Natural killer cell (primary cell): ENCODE data around the gene C1orf52. TPM values are rescaled to one million over a fixed set of nuclear protein-coding genes. Genes with fewer than 3 reads are reported as not detected.

Experiments used
- ATAC-seq, 3 donors: fragments of 150-1000 bp in 2 of 3; fragments of 200-7000 bp in 1 of 3; cut with Tn5 transposase; 1 replicate in 1 of 3; 2 replicates in 2 of 3; pipeline ENCODE4 v1.10.0; 2021; ENCODE audit warnings: mild to moderate bottlenecking in 2 of 3, moderate library complexity in 2 of 3
- DNase-seq, 2 donors: peaks; one replicate each; pipeline versions ENCODE4 v3.0.0 to v3.0.0-alpha.2; 2013 to 2021; ENCODE audit warnings: mixed read lengths in 1 of 2
- H3K27ac ChIP-seq: one replicate; pipeline ENCODE4 v1.5.1; 2013; ENCODE audit warnings: mild to moderate bottlenecking, low read length
- H3K27me3 ChIP-seq: one replicate; pipeline ENCODE4 v1.6.1; 2013; ENCODE audit warnings: low read length; ENCODE audit not compliant: control insufficient read depth, insufficient read depth
- H3K36me3 ChIP-seq: one replicate; pipeline ENCODE4 v1.6.1; 2013; ENCODE audit warnings: low read length; ENCODE audit not compliant: control insufficient read depth, insufficient read depth
- H3K4me1 ChIP-seq: one replicate; pipeline ENCODE4 v1.6.1; 2013; ENCODE audit warnings: low read length; ENCODE audit not compliant: control insufficient read depth, insufficient read depth
- H3K4me3 ChIP-seq: one replicate; pipeline ENCODE4 v1.5.1; 2013; ENCODE audit warnings: low read length
- H3K9me3 ChIP-seq: one replicate; pipeline ENCODE4 v1.6.1; 2013; ENCODE audit warnings: low read length; ENCODE audit not compliant: control insufficient read depth, insufficient read depth
- H3K27ac Mint-ChIP-seq, 2 donors: one replicate each; pipeline ENCODE4 v1.8.0; 2022; ENCODE audit warnings: mild to moderate bottlenecking in 2 of 2, mixed read lengths in 2 of 2, moderate library complexity in 1 of 2
- H3K27me3 Mint-ChIP-seq, 2 donors: one replicate each; pipeline ENCODE4 v1.8.0; 2022; ENCODE audit warnings: low read depth in 2 of 2, mixed read lengths in 2 of 2
- H3K36me3 Mint-ChIP-seq: one replicate; pipeline ENCODE4 v1.8.0; 2022; ENCODE audit warnings: mixed read lengths
- H3K4me1 Mint-ChIP-seq, 2 donors: one replicate each; pipeline ENCODE4 v1.8.0; 2022; ENCODE audit warnings: mixed read lengths in 2 of 2
- H3K4me3 Mint-ChIP-seq: one replicate; pipeline ENCODE4 v1.8.0; 2022; ENCODE audit warnings: mild to moderate bottlenecking, moderate library complexity, mixed read lengths
- H3K9me3 Mint-ChIP-seq, 2 donors: one replicate each; pipeline ENCODE4 v1.8.0; 2022; ENCODE audit warnings: mixed read lengths in 2 of 2
- WGBS: methylation state at CpG from one replicate; pipeline ENCODE4 v1.1.7; 2013; ENCODE audit warnings: missing lambda C conversion rate; ENCODE audit not compliant: insufficient coverage; 5-methylcytosine and 5-hydroxymethylcytosine counted together
- intact Hi-C: fragments of 100-400 bp; cut with micrococcal nuclease; formaldehyde crosslinking; loops from one replicate; pipeline ENCODE4 v1.14.2; 2022
- total RNA-seq, 4 donors: library from RNA; stranded (reverse); fragments of 120-200 nt in 1 of 4; gene quantifications; one replicate each; pipeline versions ENCODE4 v1.2.3 to v1.2.4, GENCODE V29; 2013 to 2022
- TF ChIP-seq, protein P1 (sequence below): fragments of 200-600 bp; IDR thresholded peaks from one replicate; pipeline ENCODE4 v1.8.0; 2022; ENCODE audit warnings: antibody characterized with exemption

The C1orf52 gene
- total RNA-seq = 10 to 100 TPM; 50.6 to 67.3 (median 58.9) TPM
- total RNA-seq (2013) = 30.7 TPM

DNA sequence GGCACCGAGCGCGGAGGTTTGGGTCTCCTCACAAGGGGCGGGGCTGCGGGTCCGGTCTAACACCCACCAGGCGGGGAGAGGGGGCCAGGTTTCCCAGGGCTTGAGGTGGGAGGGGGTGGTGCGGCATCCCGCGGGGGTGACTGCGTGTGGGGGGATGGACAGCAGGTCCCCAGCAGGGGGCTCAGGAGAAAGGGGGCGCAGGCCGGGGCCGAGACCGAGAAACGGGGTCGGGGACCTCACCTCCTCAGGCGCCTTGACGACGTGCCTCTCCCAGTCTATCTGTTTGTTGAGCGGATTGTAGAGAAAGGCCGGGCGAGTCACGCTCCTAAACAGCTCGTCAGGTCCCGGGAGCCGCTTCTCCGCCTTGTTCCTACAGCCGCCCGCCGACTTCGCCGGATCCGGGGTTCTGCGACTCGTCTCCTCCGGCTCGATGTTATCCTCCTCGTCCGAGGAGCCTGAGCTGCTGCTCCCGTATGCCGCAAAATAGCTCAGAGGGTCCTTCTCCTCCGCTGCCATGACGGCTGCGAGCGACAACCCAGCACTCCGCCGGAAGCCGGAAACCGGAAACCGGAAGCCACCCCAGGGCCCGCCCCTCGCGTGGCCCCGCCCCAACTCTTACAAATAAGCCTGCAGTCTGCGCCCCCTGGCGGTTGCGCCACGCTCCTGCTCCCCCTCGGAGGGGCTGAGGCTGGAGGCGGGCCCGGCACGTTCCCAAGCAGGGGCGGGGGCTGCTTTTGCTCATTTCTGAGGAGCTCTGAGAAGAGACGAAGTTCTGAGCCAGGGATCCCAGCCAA is at the start of gene C1orf52:
Gene C1orf52 (minus strand): TSS at position 545 of the 794 bp plus-strand sequence. CDS start 29 bp downstream, at position 516.
- peak within 1 kb of the TSS; percentile 98 for H3K4me3 Mint-ChIP-seq
- Histone ChIP-seq H3K4me1 (peaks cover 20% of the 10 kb centered on the region), H3K36me3 (peaks cover 24% of the 10 kb centered on the region), H3K27ac (peak within 1 kb of the TSS; percentile 76), H3K4me3 (peak within 1 kb of the TSS; percentile 86), H3K27me3 (no peaks in the 10 kb centered on the region), H3K9me3 (no peaks in the 10 kb centered on the region)
- no peaks in the 10 kb centered on the region for H3K9me3 Mint-ChIP-seq
- TF ChIP-seq, protein P1, sequence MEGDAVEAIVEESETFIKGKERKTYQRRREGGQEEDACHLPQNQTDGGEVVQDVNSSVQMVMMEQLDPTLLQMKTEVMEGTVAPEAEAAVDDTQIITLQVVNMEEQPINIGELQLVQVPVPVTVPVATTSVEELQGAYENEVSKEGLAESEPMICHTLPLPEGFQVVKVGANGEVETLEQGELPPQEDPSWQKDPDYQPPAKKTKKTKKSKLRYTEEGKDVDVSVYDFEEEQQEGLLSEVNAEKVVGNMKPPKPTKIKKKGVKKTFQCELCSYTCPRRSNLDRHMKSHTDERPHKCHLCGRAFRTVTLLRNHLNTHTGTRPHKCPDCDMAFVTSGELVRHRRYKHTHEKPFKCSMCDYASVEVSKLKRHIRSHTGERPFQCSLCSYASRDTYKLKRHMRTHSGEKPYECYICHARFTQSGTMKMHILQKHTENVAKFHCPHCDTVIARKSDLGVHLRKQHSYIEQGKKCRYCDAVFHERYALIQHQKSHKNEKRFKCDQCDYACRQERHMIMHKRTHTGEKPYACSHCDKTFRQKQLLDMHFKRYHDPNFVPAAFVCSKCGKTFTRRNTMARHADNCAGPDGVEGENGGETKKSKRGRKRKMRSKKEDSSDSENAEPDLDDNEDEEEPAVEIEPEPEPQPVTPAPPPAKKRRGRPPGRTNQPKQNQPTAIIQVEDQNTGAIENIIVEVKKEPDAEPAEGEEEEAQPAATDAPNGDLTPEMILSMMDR = peak; percentile 99
- no peaks in the 10 kb centered on the region for H3K27me3 Mint-ChIP-seq
- DNase-seq (peak; percentile 94 to 97), ATAC-seq (peak; percentile 96 to 100 (median 97))
- peaks cover 31 to 33% of the 10 kb centered on the region in 2 donors for H3K4me1 Mint-ChIP-seq
- H3K27ac Mint-ChIP-seq = peak within 1 kb of the TSS; percentile 94 to 98
- H3K36me3 Mint-ChIP-seq = peaks cover 10% of the 10 kb centered on the region
- WGBS = under 1% methylated on average over 65 of the region's 65 CpGs
- intact Hi-C loops = loop anchor here (1.0 to 10.0 kb wide), 3 partner anchors 17 to 314 kb away; partner anchors contain the start of gene BCL10

DNA sequence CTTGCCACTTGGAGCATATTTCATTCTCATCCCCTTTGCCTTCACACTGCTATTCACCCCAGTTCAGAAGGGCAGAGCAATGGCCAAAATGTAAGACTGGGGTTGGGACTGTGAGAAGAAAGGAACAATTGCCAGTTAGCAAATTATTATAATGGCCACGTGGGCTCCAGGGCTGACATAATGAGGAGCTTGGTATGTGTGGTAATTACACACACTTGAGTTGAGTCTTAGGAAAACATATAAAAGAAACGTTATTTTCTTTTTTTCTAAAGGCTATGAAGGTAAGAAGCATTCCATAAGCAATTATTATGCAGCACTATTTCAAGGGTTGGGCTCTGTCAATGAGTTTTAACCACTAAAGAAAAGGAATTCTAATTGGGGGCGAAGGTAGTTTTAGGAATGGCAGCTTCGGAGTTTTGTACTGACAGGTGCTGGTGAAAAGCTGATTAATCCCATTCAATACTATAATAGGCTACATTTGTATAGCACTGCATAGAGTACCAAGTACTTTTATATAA is 49.4 kb upstream of the C1orf52 start:
- Mint-ChIP-seq H3K27me3 (peaks cover 53 to 79% of the 10 kb centered on the region in 2 donors), H3K36me3 (no peaks in the 10 kb centered on the region), H3K27ac (no peak overlapping the region), H3K4me1 (peaks cover 5 to 13% of the 10 kb centered on the region in 2 donors), H3K9me3 (no peaks in the 10 kb centered on the region), H3K4me3 (no peak overlapping the region)
- no peak for ATAC-seq
- intact Hi-C loops = loop anchor here (5.0 kb wide), 1 partner anchor 708 kb away; no protein-coding TSS in a partner anchor
- no peak overlapping the region for H3K4me3 ChIP-seq
- H3K9me3 ChIP-seq = no peaks in the 10 kb centered on the region
- H3K4me1 ChIP-seq = peaks cover 7% of the 10 kb centered on the region
- DNase-seq = no peak
- no peaks in the 10 kb centered on the region for H3K36me3 ChIP-seq
- H3K27ac ChIP-seq = no peak overlapping the region
- TF ChIP-seq, protein P1 = no peak
- WGBS = 61% methylated on average over 2 of the region's 4 CpGs
- peaks cover 26% of the 10 kb centered on the region for H3K27me3 ChIP-seq

DNA sequence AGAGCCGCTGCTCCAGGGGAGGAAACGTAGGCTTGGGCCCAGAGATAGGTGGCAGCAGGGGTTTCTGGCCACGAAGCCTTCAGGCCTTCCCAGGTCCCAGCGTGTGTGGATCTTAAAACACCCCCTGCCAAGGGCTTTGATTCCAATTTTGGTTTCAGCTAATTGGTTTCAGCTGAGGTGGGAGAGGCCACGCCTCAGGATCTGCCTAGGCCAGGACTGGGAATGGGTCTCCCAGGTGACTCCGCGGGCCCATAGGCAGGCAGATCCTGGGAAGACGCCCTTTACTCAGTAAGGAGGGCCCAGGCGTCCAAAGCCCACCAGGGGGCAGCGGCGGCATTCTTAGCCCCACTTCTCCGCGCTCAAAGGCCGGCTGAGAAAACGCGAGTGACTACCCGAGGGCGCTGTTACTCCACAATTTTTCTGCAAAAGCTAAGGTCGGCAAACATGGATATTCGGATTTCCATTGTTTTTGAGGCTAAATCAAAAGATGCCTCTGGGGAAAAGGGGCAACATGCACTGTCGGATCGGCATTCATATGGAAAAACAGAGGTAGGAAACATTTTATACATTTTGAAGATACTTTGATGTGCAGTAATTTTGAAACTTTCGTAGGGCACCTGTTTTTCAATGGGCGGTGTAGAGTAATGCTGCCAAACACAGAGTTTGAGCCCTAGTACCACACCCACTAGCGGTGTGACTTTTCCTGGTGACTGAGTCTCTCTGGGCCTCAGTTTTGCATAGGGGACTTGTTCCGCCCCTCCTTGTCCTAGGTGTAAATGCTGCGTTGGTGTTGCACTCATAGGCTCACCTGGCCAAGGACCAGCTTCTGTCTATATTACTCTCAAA is 48.7 kb upstream of the C1orf52 start:
- ATAC-seq (peak; percentile 62 to 82 (median 77)), DNase-seq (peak; percentile 36 to 72)
- TF ChIP-seq, protein P1 = peak; percentile 40
- peaks cover 49 to 72% of the 10 kb centered on the region in 2 donors for H3K27me3 Mint-ChIP-seq
- 24% methylated on average over 27 of the region's 27 CpGs for WGBS
- no peaks in the 10 kb centered on the region for H3K36me3 Mint-ChIP-seq
- intact Hi-C loops = loop anchor here (5.0 kb wide), 1 partner anchor 709 kb away; no protein-coding TSS in a partner anchor
- no peak overlapping the region for H3K27ac Mint-ChIP-seq
- H3K27ac ChIP-seq = no peak overlapping the region
- H3K36me3 ChIP-seq = no peaks in the 10 kb centered on the region
- peaks cover 26% of the 10 kb centered on the region for H3K27me3 ChIP-seq
- no peak overlapping the region for H3K4me3 Mint-ChIP-seq
- peaks cover 7% of the 10 kb centered on the region for H3K4me1 ChIP-seq
- no peaks in the 10 kb centered on the region for H3K9me3 Mint-ChIP-seq
- peaks cover 5 to 13% of the 10 kb centered on the region in 2 donors for H3K4me1 Mint-ChIP-seq
- no peaks in the 10 kb centered on the region for H3K9me3 ChIP-seq
- H3K4me3 ChIP-seq = no peak overlapping the region
